Chondrocyte (in vitro differentiated cells): ENCODE data around the gene AGK. TPM values are rescaled to one million over a fixed set of nuclear protein-coding genes. Genes with fewer than 3 reads are reported as not detected.

Source experiments
- DNase-seq: peaks from one replicate; pipeline ENCODE4 v3.0.0; 2021; ENCODE audit warnings: mixed read lengths, low spot score
- H3K27ac Mint-ChIP-seq: one replicate; pipeline ENCODE4 v1.8.0; 2021; ENCODE audit warnings: mild to moderate bottlenecking, moderate library complexity, mixed read lengths; ENCODE audit not compliant: unreplicated experiment
- H3K27me3 Mint-ChIP-seq: 2 replicates; pipeline ENCODE4 v1.8.0; 2021; ENCODE audit warnings: low read depth, mixed read lengths
- H3K36me3 Mint-ChIP-seq: 2 replicates; pipeline ENCODE4 v1.8.0; 2021; ENCODE audit warnings: low read depth, mixed read lengths
- H3K4me1 Mint-ChIP-seq: 2 replicates; pipeline ENCODE4 v1.8.0; 2021; ENCODE audit warnings: low read depth, mild to moderate bottlenecking, mixed read lengths
- H3K4me3 Mint-ChIP-seq: one replicate; pipeline ENCODE4 v1.8.0; 2021; ENCODE audit warnings: mild to moderate bottlenecking, moderate library complexity, mixed read lengths; ENCODE audit not compliant: unreplicated experiment
- H3K9me3 Mint-ChIP-seq: 2 replicates; pipeline ENCODE4 v1.8.0; 2021; ENCODE audit warnings: low read depth, mixed read lengths
- total RNA-seq: library from RNA; stranded (reverse); gene quantifications from 3 replicates; pipeline ENCODE4 v1.2.1, GENCODE V29; 2021
- TF ChIP-seq, protein P1 (sequence below): fragments of 200-600 bp; sonication (generic); IDR thresholded peaks from 2 replicates; pipeline ENCODE4 v1.5.0; 2021; ENCODE audit warnings: antibody characterized with exemption, mild to moderate bottlenecking, moderate library complexity

AGK gene
- total RNA-seq, 1 donor from 2014 or later = 22.1 TPM

DNA sequence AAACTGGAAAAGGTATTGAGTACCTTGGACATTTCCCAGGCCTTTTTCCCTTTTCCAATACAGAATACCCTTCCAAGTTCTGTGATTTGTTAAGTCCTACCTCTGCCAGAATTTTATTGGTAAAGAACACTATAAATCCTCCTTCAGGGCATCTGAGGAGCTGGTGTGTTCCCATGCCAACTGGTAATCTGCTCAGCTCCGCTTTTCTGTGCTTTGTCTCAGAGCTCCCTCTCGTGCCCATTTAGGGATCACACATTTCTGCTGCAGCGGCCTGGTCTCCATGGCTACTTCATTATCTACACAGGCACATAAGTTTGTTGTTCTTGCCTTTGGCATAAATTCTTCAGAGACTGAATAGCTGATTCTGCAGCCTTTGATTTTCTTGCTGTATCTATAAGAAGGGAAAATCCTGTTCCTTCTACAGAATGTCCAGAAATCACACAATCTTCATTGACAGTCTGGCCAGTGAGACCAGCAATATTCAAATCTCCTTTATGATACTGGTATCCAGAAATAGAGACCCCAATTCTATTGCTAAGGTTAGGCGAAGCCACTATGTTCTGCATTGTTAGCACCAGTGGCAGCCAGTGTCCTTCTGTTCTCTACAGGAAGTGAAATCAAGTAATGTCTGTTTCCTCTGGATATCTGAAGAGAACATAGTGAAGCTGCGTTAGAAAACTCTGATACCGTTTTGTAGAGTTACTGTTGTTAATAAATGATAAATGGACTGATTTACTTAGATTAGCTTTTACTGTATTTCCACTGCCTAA is 98.8 kb downstream of the AGK start:
- no peaks in the 10 kb centered on the region for H3K9me3 Mint-ChIP-seq
- TF ChIP-seq, protein P1, sequence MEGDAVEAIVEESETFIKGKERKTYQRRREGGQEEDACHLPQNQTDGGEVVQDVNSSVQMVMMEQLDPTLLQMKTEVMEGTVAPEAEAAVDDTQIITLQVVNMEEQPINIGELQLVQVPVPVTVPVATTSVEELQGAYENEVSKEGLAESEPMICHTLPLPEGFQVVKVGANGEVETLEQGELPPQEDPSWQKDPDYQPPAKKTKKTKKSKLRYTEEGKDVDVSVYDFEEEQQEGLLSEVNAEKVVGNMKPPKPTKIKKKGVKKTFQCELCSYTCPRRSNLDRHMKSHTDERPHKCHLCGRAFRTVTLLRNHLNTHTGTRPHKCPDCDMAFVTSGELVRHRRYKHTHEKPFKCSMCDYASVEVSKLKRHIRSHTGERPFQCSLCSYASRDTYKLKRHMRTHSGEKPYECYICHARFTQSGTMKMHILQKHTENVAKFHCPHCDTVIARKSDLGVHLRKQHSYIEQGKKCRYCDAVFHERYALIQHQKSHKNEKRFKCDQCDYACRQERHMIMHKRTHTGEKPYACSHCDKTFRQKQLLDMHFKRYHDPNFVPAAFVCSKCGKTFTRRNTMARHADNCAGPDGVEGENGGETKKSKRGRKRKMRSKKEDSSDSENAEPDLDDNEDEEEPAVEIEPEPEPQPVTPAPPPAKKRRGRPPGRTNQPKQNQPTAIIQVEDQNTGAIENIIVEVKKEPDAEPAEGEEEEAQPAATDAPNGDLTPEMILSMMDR = peak; percentile 91
- peaks cover 4% of the 10 kb centered on the region for H3K36me3 Mint-ChIP-seq
- peaks cover 30% of the 10 kb centered on the region for H3K4me1 Mint-ChIP-seq
- no peak for DNase-seq
- peak overlapping the region; percentile 52 for H3K27ac Mint-ChIP-seq
- no peak overlapping the region for H3K4me3 Mint-ChIP-seq
- H3K27me3 Mint-ChIP-seq = no peaks in the 10 kb centered on the region

DNA sequence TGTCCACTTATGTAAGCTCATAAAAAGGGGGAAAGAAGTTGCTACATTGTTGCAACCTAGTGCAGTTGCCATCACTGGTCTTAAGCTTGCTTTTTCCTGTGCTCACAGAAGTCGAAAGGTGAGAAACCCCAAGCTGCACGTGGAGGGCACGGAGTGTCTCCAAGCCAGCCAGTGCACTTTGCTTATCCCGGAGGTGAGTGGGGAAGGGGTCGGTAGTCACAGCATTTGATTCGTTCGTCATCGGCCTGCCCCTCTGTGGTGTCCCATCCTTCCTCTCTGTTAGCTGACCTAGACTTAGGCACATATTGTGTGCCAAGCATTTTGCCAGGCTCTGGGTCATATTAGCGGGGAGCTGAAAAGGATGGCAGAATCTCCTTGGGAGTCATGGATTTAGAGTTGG is 100.2 kb downstream of the AGK start:
- Mint-ChIP-seq H3K27me3 (no peaks in the 10 kb centered on the region), H3K27ac (no peak overlapping the region), H3K4me3 (no peak overlapping the region), H3K36me3 (peaks cover 7% of the 10 kb centered on the region), H3K9me3 (no peaks in the 10 kb centered on the region), H3K4me1 (peaks cover 30% of the 10 kb centered on the region)
- DNase-seq = no peak
- TF ChIP-seq, protein P1 = no peak

DNA sequence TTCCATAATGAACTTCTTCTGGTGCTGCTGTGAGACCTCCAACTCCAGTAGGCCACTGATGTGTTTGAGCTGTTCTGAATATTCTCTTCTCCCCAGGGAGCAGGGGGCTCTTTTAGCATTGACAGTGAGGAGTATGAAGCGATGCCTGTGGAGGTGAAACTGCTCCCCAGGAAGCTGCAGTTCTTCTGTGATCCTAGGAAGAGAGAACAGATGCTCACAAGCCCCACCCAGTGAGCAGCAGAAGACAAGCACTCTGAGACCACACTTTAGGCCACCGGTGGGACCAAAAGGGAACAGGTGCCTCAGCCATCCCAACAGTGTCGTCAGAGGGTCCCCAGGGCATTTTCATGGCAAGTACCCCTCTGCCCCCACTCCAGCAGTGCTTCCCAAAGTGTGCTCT is 101.5 kb downstream of the AGK start:
- TF ChIP-seq, protein P1 = no peak
- H3K4me1 Mint-ChIP-seq = peaks cover 30% of the 10 kb centered on the region
- peaks cover 7% of the 10 kb centered on the region for H3K36me3 Mint-ChIP-seq
- no peak for DNase-seq
- H3K27ac Mint-ChIP-seq = no peak overlapping the region
- no peaks in the 10 kb centered on the region for H3K9me3 Mint-ChIP-seq
- no peaks in the 10 kb centered on the region for H3K27me3 Mint-ChIP-seq
- H3K4me3 Mint-ChIP-seq = no peak overlapping the region

DNA sequence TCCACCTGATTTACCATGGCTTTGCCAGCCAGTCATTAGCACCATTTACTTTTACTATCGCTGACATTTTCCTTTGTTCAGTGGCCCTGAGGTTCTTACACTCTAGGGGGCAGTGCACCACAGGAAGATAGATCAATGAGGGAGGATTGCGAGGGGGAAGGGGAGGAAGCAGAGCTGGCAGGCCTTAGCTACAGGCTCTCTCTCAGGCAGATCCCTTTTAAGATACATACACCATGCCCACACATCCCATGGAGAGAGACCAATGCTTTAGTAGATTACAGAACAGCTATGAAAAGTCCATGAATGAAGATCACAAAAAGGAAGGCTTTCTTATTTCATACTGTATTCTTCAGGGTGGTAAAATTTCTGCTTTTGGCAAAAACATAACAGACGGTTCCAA is 103.3 kb downstream of the AGK start:
- Mint-ChIP-seq H3K27me3 (no peaks in the 10 kb centered on the region), H3K36me3 (peaks cover 7% of the 10 kb centered on the region), H3K9me3 (no peaks in the 10 kb centered on the region), H3K4me1 (peaks cover 14% of the 10 kb centered on the region), H3K4me3 (no peak overlapping the region), H3K27ac (peak overlapping the region; percentile 63)
- TF ChIP-seq, protein P1 = peak; percentile 80
- no peak for DNase-seq

DNA sequence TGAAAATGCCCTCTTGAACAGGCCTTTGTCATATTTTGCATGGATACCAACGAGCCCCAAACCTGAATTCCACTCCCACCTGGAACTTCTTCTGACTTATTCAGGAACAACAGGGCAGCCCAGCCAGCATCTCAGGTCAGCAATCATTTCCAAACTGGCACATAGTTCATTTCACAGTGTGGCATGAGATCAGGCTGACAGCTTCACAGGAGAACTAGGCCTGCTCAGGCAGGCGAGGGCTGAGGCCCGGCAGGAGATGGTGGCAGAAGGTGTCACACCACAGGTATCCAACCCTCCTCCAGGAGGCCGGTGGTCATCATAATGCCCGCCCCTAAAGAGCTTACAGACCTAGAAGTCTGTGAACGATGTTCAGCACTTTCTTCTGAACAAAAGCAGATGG is 108.3 kb downstream of the AGK start:
- DNase-seq = no peak
- no peaks in the 10 kb centered on the region for H3K27me3 Mint-ChIP-seq
- H3K4me3 Mint-ChIP-seq = no peak overlapping the region
- H3K9me3 Mint-ChIP-seq = no peaks in the 10 kb centered on the region
- peaks cover 15% of the 10 kb centered on the region for H3K36me3 Mint-ChIP-seq
- H3K4me1 Mint-ChIP-seq = peaks cover 1% of the 10 kb centered on the region
- no peak overlapping the region for H3K27ac Mint-ChIP-seq
- TF ChIP-seq, protein P1 = no peak
